Hematopoietic multipotent progenitor cell treated with erythropoietin and hydrocortisone succinate and interleukin-3 and kit ligand, for 6 days (in vitro differentiated cells): ENCODE measurements around the gene CCDC159.

Experiments used
- DNase-seq: peaks from one replicate; pipeline ENCODE4 v3.0.0-alpha.2; 2015

The CCDC159 gene

GRCh38 chr19:11399667-11400066 lies 53.3 kb downstream of the CCDC159 start:
- no peak for DNase-seq

GRCh38 chr19:11400798-11401197 lies 54.5 kb downstream of the CCDC159 start:
- DNase-seq: no peak

DNA sequence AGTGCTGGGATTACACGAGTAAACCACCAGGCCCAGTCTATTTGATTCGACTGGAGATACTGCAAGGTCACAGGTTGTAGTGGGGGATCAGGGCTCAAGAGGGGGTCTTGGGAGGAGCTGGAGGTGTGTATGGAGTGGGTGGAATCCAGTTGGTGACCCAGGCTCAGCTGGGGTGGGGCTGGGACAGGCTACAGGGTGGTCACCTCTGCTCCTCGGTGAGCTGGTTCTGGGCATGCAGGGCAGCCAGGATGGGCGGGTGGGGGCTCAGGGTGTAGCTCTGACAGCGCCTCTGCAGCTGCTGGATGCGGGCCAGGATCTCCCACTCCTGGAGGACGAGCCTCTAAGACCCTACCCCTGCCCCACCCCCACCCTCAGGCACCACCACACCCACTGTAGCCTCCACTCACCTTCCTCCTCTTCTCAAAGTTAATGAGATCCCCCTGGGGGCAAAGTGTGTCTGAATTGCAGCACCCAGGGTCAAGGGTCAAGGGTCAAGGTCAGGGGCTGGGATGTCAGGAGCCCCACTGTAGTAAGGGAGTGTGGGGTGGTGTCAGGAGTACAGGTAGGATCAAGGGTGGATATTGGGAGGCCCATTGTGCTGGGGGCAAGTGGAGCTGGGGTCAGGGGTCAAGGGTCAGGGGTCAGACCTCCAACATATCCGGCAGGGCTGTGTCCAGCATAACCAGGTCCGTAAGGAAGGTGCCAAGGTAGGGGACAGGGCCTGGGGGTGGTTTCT lies 55.7 kb downstream of the CCDC159 start:
- no peak for DNase-seq
